ENCODE data around the gene GPI.

DNA sequence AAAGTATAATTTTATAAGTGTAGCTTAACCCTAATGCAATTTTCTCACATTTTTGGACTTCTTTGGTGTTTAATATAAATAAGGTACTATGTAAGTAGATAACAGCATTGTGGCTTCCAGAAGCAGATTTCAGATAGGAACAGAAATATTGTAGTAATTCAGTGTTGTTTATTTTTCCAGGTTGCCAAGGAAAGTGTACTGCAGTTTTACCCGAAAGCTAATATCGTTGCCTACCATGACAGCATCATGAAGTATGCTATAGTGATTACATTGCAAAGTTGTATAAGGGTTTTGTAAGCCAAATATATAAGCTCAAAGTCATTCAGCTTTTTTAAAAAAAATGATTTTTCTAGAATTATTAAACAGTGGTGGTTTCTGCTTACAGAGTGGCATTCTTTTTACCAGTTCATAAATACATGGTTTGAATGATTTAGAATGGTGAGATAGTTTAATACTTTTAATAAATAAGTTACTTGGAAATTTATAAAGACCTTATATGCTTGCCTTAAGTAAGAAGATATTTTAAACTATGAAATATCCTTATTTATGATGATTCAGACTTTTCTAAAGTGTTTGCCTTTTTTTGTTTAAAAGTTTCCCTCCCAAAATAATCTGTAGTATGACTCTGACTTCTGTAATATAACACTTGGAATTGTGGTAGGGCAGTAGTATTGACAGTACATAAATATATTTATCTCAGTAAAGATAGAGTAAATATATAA, 66.8 kb downstream of the GPI start:
- TF ChIP-seq TFAM (CRISPR knock-in tag; conservative IDR thresholded peaks at IDR 0.05) (no peak), ESRRA (IDR thresholded peaks at IDR 0.05; ENCODE audit: borderline replicate concordance, low read depth) (no peak), CEBPG (CRISPR knock-in tag; IDR thresholded peaks at IDR 0.05) (no peak), CEBPG (tag; conservative IDR thresholded peaks at IDR 0.05 in 1 of 2, IDR thresholded peaks at IDR 0.05 in 1 of 2) (no peak), ZNF584 (CRISPR knock-in tag; IDR thresholded peaks at IDR 0.05; ENCODE audit: low read depth) (no peak), NFATC3 (IDR thresholded peaks at IDR 0.05) (no peak), CTCF (IDR thresholded peaks at IDR 0.05 in 2 of 3, conservative IDR thresholded peaks at IDR 0.05 in 1 of 3; ENCODE audit: insufficient read depth in 2 of 3, low read depth in 1 of 3, low read length in 3 of 3) (no peak), ZNF384 (IDR thresholded peaks at IDR 0.05; ENCODE audit: low read depth, low read length) (no peak), POLR2A (conservative IDR thresholded peaks at IDR 0.05) (no peak)
- TF ChIP-seq, protein P1, sequence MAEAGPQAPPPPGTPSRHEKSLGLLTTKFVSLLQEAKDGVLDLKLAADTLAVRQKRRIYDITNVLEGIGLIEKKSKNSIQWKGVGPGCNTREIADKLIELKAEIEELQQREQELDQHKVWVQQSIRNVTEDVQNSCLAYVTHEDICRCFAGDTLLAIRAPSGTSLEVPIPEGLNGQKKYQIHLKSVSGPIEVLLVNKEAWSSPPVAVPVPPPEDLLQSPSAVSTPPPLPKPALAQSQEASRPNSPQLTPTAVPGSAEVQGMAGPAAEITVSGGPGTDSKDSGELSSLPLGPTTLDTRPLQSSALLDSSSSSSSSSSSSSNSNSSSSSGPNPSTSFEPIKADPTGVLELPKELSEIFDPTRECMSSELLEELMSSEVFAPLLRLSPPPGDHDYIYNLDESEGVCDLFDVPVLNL (CRISPR knock-in tag; IDR thresholded peaks at IDR 0.05; ENCODE audit: low read depth), result no peak

Measured in K562 (cell line).